NCI-H2029 (cell line): ENCODE measurements around the gene GRID2.

Source experiments
- DNase-seq: peaks from one replicate; lab custom pipeline; 2025; lab: John Stamatoyannopoulos, UW

GRID2 gene

DNA sequence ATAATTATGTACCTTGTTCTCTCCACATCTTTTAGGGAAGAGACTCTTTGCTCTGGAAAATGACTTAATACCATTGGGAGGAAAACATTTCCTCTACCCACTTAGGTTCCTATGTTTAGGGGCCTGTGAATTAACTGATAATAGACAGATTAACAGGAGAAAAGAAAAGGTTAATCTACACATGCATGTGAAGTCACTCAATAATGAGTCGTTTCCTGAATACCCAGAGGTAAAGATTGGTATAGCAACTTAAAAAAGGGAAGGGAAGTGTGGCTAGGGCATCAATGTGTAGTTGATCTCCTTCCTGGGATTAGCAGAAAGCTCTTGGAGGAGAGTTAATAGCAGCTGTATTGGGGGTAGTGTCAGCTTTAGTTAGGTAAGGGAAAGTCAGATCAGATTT is 1105.3 kb downstream of the GRID2 start:
- no peak for DNase-seq

DNA sequence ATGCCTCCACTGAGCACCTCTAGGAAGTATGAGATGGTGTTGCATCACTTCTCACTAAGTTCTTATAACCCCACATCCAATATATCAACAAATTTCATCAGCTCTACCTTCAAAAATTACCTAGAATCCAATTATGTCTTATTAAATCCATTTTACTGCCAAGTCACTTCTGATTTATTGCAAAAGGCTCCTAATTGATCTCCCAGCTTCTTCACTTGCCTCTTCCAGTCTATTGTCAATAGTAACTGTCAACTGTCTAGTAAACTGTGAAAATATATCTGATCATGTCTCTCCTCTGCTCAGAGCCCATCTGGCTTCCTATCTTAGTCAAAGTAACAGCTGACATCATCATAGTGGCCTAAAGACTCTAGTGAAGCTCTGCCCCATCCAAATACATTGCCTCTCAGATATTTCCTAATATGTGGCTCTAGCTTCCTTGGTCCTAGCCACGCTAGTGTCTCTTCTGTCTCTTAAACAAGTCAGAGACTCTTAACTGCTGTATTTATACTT is 1110.3 kb downstream of the GRID2 start:
- DNase-seq, result no peak

- no peak for DNase-seq
Measured at GRCh38 chr4:93416344-93417128, 1112.8 kb downstream of the GRID2 start.

DNA sequence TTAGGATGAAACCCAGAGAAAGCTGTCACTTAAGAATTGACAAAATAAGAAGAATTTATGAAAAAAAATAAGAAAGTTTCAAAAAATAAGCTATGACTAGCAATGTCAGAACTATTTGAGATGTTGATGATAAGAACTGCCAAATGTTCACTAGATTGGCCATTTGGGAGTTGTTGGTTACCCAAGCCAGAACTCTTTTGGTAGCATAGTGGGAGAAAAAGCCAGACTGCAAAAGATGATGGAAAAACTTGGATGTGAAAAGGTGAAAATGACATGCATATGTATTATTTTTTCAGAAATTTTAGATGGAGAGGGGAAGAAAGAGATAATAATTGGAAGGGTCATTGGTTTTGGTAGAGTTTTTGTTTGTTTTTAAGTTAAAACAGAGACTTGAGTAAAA is 1127.6 kb downstream of the GRID2 start:
- DNase-seq, result no peak

GRCh38 chr4:93433840-93434239 is 1130.1 kb downstream of the GRID2 start:
- DNase-seq, result no peak

GRCh38 chr4:93436000-93436626 is 1132.3 kb downstream of the GRID2 start:
- no peak for DNase-seq

DNA sequence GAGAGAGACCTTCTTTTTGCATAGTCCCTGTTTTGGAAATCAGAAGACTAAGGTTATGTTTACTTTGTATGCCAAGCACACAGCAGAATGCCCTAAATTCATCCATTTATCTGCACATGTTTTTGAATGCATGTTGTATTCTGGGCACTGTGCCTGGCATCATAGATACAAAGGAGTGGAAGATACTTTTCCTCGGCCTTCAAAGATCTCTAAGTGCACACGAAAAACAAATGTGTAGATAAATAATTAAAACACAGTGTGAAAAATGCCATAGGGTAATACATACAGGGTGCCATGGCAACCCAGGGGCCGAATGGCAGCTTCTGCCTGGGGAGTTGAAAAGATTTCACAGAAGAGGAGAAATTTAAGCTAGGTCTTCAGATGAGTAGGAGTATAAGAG is 1134.2 kb downstream of the GRID2 start:
- no peak for DNase-seq

- no peak for DNase-seq
Measured at GRCh38 chr4:93444860-93445259, 1141.1 kb downstream of the GRID2 start.

- DNase-seq, result no peak
Measured at GRCh38 chr4:93446038-93446437, 1142.3 kb downstream of the GRID2 start.

DNA sequence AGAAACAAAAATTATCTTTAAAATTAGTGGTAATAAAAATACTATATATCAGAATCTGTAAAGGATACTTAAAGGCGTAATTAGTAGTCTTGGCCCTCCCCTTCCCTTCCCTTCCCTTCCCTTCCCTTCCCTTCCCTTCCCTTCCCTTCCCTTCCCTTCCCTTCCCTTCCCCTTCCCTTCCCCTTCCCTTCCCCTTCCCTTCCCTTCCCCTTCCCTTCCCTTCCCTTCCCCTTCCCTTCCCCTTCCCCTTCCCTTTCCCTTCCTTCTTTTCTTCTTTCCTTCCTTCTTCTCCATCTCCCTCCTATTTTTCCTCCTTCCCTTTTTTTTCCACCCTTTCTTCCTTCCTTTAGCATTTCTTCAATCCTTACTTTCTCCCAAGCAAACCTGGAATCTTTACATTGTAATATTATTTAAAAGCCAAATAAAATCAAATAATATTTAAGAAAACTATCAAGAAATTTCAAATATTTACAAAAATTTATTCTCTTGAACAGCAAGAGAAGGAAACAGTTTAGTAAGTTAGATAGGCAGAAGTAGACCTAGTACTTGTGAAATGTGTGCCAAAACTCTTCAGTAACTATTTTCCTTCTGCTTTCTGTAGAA is 1145.0 kb downstream of the GRID2 start:
- no peak for DNase-seq

GRCh38 chr4:93451954-93452353 is 1148.2 kb downstream of the GRID2 start:
- no peak for DNase-seq

DNA sequence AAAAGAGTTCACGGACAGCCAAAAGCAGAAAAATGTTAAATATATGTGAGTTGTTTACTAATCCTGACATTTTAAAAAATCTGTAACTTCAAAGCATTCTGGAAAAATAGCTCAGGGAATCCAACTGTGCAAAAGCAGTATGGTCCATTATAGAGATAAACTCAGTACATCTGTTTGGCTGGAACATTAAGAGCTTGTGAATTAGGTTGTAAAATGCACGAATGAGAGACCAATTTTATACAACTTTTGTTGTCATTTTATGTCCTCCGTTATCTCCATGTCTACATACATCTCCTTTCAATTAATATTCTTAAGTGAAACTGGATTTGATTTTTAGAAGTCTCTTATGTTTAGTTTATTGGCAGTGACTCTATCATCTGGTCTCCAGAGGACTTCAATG is 1157.8 kb downstream of the GRID2 start:
- DNase-seq, result no peak

DNA sequence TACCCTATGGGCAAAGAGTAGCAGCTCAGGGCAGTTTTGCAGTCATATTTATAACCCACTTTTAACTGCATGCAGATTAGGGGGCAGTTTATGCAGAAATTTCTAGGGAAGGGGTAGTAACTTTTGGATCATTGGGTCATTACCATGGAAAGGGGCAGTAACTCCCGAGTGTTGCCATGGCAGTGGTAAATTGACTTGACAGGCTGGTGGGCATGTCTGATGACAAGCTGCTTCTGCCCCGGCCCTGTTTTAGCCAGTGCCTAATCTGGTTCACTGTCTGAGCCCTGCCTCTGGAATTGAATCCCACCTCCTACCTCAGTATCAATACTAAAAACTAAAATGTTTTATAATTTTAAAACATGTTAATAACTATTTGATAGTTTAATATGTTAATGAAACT is 1162.7 kb downstream of the GRID2 start:
- no peak for DNase-seq

DNA sequence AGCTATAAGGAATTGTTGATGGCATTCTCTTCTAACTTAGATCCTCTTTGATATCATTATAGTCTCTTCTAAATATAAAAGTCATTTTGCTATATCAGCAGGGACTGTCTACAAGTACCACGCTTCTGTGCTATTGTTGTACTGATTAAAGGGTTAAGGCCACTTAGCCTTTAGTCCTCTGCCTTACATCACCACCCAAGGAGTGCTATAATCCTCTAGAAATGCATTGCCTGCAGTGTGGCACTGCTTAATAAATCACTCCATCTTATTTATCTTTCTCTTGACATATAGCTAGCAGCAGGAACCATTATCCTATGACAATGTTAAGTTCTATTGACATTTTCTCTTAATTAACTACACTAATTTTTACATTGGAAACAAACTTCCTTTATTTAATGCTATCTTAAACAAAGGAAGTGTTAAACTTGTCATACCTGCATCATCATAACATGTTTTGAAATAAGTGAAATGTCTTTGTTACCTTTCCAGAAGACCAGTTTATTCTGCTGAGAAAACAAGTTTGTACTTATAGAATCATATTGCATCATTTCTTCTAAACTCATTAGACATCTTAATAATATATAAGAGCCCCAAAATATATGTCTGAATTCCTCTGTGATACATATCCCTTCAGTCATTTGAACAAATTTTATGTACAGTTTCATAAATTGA is 1163.9 kb downstream of the GRID2 start:
- DNase-seq, result no peak

DNA sequence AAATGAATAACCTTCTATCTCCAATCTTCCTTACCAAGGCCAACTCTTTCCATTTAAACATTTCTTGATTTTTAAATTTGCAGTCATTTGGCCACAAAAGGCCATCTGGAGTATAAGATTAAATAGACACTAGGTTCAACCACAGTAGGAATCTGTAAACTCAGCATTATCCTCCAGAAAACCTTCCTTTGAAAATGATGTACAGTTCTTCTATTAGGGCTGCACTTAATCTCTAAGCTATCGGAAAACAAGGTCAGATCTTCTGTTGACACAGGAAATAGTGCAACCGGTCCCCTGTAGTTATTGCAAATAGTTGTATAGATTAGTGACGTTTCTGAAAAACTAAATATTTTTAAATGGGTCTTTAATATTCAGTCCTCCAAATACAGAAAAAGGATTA is 1165.8 kb downstream of the GRID2 start:
- DNase-seq, result no peak

DNA sequence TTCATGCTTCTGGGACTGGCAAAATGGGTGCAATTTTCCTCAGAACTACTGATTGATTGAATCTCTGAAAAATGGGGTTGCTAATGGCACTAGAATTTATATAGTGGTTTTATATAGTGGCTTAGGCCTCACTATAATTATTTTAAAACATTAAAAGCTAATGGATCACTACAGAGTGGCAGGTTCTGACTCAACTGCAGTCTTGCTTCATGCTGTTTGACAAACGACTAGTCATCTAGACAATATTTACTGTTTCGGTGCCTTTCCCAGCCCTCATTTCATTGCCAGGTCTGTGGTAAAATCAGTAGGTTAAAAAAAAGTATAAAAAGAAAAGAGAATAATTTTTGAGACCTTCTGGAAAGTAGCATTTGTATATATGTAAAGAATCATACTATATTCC is 1172.0 kb downstream of the GRID2 start:
- DNase-seq, result no peak

DNA sequence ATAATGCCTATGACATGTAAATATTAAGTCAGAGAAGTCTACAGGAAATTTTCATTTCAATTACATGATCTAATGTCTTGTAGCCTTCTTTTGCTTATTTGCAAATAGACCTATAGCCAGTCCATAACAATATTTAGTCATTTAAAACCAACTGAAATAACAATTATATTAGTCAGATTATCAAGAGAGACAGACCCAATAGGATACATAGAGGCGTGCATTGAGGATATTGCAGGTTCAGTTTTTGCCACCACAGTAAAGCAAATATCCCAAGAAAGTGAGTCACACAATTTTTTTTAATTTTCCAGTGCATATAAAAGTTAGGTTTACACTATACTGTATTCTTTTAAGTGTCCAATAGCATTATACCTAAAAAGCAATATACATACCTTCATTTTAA is 1175.0 kb downstream of the GRID2 start:
- no peak for DNase-seq

DNA sequence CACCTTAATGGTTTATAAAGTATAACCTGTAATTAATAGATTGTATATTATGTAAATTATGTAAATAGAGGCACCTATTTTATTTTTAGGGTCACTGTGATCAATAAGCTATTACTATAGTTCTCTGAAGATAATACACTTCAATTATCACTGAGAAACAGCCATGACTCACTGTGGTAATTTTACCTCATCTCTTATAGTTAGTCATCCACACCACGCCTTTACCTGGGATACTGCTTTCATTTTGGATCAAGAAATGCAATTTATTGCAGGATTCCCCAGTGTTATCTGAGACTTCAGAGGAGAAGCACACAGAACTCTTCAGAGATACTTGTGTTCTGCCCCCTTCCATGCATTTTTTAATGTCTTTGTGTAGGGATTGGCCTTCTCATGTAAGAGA is 1176.7 kb downstream of the GRID2 start:
- no peak for DNase-seq

DNA sequence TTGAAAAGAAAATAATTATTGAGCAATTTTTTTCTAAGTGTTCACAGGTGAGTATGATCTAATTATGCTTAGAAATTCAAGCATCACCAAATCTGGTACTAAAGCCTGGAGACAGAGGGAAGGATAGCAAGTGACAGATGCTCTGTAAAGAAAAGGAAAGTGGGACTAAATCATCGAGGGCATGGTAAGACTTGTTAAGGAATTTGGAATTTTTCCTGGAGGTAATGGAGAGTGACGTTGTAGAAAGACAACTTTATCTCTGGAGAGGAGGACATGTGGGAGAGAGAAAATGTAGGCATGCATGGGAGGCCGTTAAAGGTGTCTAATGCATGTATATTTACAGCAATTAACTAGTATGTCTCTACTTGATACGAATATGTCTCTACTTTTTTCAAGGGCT is 1191.6 kb downstream of the GRID2 start:
- DNase-seq, result no peak

DNA sequence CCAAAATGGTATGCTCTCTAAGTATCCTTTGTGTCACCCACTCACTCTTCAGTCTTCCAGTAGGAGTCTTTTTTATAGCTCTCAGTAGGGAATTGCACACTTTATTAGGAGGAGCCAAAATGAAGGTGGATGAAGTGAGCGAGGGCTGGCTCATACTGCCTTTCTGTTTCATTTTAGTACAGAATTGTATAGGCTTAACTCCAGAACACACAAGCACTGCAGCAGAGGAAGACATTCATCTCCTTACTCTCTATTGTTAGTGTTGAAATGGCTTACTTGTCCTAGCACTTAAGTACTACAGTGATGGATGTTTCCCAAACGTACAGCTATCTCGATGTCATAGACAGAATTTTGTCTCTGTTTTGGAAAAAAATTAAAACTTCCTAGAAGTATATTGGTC is 1197.5 kb downstream of the GRID2 start:
- no peak for DNase-seq

- no peak for DNase-seq
Measured at GRCh38 chr4:93501946-93502345, 1198.2 kb downstream of the GRID2 start.

DNA sequence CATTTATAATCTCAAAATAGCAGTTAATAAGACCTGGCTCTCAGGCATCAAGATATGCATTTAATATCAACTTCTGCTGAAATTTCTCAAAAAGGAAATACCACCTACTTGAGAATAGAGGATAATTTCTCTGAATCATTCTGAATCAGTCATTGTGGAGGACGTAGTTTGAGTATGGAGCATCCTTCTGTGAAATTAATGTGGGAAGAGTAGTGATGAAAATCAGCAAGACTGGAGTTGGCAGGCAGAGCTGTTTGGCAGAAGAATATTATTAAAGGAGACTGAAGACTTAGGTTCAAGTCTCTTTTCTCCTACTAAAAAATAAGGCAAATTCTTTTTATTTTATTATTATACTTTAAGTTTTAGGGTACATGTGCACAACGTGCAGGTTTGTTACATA is 1199.2 kb downstream of the GRID2 start:
- DNase-seq, result no peak

- no peak for DNase-seq
Measured at GRCh38 chr4:93513851-93514250, 1210.1 kb downstream of the GRID2 start.
